GM19372 (cell line): Measurements from ENCODE around the gene NKAIN2.
"Not testable (repeated sequence)": the region's sequence is repeated elsewhere in the genome, so short reads cannot be mapped to it uniquely, and the experiment has no call there.

ENCODE experiments used
- ATAC-seq: cut with Tn5 transposase; IDR thresholded peaks from one replicate; pipeline ENCODE4 v1.9.1; 2021; ENCODE audit warnings: mild to moderate bottlenecking, low read depth, moderate library complexity; ENCODE audit not compliant: unreplicated experiment

Gene NKAIN2

DNA sequence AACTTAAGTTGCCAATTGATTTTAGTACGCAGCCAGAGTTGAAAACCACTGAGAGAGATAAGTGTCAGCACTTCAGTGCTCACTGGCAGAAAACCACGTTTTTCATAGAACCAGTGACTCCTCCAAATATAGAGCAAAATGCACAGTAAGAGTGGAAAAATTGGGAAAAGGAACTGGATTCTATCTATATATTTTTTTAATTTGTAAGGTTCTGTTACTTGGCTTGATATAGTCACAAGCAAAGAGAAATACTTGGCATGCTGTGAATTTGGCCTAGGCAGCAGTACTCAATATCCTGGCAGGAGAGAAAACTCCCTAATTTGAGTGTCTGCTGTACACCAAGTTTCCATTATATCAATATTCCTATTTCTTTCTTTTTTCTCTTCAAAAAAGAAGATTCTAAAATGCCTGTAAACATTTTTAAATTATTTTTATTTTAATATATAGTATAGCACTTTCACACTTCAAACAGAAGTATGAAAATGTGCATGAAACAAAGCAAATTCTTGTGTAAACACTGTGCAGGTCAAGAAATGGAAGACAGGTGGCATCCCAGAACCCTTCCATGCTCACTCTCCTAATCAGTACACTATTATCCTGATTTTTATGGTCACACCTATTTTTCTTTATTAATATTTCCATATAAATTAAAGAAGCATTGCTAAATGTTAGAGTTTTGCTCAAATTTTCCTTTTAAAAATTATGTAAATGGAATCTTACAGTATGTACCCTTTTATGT is 596.8 kb downstream of the NKAIN2 start:
- ATAC-seq = no peak

GRCh38 chr6:124410425-124410824 is 606.8 kb downstream of the NKAIN2 start:
- ATAC-seq = not testable (repeated sequence)

GRCh38 chr6:124412657-124413056 is 609.0 kb downstream of the NKAIN2 start:
- ATAC-seq = not testable (repeated sequence)

- no peak for ATAC-seq
These were observed 616.6 kb downstream of the NKAIN2 start for GRCh38 chr6:124420116-124420840.

DNA sequence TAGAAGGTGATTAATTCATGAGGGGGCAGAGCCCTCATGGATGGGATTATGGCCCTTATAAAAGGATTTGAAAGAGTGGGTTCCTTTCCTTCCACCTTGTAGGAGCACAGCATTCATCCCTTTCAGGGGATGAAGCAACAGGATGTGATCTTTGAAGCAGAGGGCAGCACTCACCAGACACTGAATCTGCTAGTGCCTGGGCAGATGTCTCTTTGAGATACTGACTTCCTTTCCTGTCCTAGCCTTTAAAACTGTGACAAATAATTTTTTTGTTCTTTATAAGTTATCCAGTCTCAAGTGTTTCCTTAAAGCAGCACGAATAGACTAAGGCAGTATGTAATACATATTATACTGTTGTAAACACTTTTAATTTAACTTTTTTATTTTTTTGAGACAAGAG is 620.0 kb downstream of the NKAIN2 start:
- no peak for ATAC-seq

- ATAC-seq = no peak
These were observed 627.2 kb downstream of the NKAIN2 start for GRCh38 chr6:124430740-124431318.

DNA sequence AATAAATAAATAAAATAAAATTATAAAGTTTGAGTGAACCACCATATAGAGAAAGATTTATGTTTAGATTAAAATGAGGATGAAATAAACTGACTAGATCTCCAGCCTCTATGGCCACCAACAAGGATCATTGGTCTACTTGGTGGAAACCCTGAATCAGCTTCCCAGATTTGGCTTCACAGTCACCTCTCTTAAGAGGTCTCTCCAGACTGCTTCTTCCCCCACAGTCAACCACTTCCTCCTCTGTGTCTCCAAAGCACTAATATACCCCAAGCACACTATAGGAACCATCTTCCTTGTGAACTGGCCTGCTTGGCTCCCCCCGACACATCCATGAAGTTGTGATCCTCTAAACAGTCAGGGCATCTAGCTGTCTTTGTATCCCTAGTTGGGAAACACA is 629.0 kb downstream of the NKAIN2 start:
- no peak for ATAC-seq

GRCh38 chr6:124433387-124434160 is 629.9 kb downstream of the NKAIN2 start:
- no peak for ATAC-seq

DNA sequence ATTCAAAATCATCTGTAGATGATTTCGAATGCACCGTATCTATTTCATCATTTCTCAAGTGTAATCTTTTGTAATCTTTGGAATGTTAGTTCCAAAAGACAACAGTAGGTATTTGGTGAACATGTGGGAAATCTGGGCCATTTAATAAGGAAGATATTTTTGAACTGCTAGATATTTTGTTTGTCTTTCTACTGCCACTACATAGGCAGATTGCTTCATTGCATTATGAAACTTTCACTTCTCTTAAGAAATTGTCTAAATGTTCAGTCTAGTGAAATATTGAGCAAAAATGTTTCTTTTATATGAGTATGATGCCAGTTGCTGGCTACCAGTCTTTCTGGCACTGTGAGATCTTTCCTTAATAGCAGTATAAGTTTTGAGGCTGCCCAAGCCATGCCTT is 630.8 kb downstream of the NKAIN2 start:
- ATAC-seq = no peak

- no peak for ATAC-seq
These were observed 633.1 kb downstream of the NKAIN2 start for GRCh38 chr6:124436803-124437202.

DNA sequence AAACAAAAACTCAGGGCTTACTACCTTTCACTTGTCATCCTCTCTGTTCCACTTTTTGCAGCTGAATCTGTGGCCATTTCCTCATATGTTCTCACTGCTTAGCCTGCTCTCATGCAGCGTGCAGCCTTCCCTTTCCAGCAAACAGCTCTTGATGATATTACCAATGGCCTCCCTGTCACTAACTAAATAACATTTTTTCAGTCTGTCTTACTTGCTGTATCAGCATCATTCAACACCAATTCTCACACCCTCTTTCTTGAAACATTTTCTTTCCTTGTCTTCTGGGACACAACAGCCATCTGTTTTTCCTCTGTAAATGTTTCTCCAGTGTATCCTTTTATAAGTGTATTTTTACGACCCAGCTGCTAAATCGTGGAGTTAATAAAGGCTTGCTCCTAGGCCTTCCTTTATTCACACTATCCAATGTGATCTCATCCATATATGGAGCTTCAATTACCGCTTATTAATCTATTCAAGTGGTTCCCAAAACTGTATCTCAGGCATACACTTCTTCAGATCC is 634.9 kb downstream of the NKAIN2 start:
- no peak for ATAC-seq

DNA sequence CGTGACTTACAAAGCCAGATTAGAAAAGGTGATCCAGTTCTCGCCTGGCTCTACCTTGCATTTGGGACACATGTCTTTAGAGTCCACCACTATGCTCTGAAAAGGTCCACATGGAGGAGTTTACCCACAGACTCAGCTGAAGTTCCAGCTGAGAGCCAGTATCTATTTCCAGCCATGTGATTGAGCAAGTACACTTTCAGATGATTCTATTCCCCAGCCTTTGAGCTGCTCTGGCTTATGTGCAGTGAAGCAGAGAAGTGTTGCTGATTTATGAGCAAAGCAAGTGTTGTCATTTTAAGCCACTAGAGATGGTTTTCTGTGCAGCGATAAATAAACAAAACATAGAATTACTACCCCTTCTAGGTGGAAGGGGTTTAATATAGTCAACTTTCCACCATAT is 637.8 kb downstream of the NKAIN2 start:
- no peak for ATAC-seq

DNA sequence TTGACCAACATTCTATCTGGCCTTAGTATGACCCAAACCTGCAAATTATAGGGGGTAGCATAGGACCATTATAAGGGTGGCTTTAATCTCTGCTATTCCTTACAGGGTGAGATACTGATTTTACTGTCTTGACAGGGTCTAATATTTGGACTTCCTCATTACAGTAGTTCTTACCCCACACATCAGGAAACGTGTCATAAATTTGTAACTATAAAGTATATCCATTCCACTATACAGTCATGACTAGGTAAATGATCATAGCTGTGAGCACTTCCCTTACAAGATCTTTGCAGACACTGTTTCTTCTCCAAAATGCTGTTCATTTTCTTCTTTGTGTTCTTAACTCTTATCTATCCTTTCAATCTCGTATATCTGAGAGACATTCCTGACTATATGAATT is 639.9 kb downstream of the NKAIN2 start:
- no peak for ATAC-seq

DNA sequence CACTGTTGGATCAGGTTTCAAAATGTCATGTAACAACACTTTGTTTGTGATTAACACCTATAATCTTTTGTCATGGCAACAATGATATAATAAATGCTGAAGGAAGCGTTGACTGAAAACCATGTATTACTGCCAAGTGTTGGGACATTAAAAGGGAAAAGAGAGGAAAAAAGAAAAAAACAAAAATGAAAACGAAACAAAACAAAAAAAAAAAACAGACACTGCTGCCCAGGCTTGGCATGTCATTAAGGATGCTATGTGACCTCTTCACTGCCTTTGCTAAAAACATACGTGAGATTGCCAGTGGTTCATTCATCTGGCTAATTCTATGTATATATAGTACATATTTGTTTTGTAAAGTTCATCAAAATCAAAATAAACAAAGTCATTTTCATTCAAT is 641.9 kb downstream of the NKAIN2 start:
- ATAC-seq = no peak

GRCh38 chr6:124446961-124447360 is 643.3 kb downstream of the NKAIN2 start:
- no peak for ATAC-seq

- no peak for ATAC-seq
These were observed 655.6 kb downstream of the NKAIN2 start for GRCh38 chr6:124459268-124459667.

DNA sequence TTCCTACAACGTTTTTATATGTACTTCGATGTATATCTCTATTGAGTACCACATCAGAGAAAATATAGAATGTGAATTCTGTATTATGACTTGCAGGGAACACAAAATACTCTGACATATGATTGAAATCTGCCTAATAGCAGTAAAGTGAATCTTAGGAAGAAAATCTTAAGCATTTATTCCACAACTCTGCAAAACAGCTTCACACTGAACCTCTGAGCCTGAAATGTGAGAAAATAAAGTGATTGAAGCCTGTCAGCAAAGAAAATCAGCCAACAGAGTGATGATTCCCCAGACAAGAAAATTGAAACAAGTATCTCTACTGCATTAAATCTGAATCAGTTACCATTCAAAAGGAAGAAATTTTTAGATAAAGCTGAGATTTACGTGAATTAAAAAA is 659.1 kb downstream of the NKAIN2 start:
- ATAC-seq = no peak

GRCh38 chr6:124463271-124463670 is 659.6 kb downstream of the NKAIN2 start:
- no peak for ATAC-seq

GRCh38 chr6:124464600-124464999 is 660.9 kb downstream of the NKAIN2 start:
- ATAC-seq = not testable (repeated sequence)

DNA sequence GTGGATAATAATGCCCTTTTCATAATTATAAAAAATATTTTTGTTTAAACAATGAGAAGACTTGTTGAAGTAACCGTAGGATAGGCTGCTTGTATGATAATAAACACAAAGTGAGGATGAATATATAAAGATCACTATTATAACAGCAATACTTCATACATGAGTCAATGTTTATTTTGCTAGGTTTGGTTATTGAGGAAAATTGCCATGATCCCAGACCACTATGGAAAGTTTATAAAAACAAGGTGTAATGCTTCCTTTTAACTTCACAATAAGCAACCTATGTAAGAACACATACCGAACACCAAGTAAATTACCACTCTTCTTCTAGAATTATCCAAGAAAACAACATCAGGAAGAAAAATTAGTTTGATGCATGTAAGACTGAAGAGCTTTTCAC is 663.3 kb downstream of the NKAIN2 start:
- ATAC-seq = no peak

GRCh38 chr6:124467366-124467765 is 663.7 kb downstream of the NKAIN2 start:
- ATAC-seq = no peak
